GM18517 (cell line): ENCODE data around the gene MGAT5B.
A peak's percentile ranks its signal among the peaks of the same experiment; 100 is the strongest.

Source experiments
- ATAC-seq: cut with Tn5 transposase; IDR thresholded peaks from one replicate; pipeline ENCODE4 v1.9.1; 2021; ENCODE audit warnings: mild to moderate bottlenecking, moderate library complexity; ENCODE audit not compliant: unreplicated experiment

Gene MGAT5B

DNA sequence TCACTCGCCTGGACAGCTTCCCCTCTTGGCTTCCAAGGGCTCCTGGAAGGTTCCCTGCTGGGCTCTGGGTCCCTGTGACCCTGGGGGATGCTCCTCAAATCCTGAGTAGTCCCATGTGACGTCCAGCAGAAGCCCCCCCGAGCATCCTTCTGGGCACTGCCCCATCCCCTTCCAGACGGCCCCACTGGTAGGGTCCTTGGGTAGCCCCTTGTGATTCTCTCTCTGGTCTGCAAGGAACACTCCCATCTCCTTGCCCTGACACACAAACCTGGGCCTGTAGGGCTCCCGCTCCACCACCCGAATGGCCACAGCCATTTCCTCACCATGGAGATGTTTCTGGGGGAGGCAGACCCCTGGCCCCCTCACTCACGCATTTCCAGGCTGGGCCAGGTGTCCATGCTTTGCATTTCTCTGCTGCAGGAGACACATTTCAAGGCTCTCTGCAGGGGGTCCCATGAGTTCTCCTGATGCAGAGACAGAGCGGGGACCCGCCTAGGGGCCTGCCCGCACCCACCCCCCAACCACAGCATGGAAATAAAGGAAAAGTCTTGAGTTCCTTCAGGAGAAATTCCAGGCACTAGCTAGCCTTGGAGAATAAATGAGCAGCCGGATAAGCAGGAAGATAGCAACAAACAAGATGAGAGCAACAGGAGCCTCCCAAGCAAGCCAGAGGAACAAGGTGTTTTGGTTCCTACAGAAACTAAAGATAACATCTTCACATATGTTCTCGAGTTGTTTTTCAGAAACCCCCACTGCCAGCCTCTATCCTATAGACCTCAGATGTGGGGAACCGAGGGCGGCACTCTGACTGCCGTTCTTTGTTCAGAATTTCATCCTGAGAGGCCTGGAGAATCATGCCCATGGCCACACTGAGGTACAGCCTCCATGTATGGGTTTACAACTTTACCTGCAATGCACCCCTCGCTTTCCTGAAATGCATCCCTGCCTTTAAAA lies 128.8 kb downstream of the MGAT5B start:
- no peak for ATAC-seq

DNA sequence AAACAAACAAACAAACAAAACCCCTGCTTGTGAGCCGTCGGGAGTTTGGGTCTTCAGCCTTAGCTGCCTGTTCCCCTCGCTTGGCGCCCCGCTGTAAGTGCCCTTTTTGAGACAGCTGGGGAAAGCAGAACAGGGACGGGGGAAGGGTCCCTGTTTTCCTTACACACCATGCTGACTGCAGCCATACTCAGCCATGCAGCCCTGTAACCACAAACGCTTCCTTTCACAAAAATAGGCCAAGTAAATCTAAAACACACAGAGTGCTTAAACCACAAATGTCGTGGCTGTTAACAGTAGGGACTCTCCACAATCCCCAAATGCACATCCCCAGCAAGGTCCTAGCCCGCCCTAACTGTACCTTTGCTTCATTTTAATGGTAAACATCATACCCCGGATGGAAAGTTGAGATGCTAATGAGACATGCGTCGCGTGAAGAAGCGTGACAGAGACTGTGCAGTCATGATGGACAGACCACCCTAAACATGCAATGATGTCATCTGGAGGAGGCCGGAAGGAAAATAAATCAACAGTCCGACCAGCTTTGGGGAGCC lies 129.9 kb downstream of the MGAT5B start:
- peak; percentile 56 for ATAC-seq

- ATAC-seq, result no peak
These were observed 130.6 kb downstream of the MGAT5B start for GRCh38 chr17:76998839-76999238.
